HG03378 (cell line): Measurements from ENCODE around the gene DACT2.

Experiments
- ATAC-seq: cut with Tn5 transposase; IDR thresholded peaks from one replicate; pipeline ENCODE4 v1.9.1; 2021; ENCODE audit warnings: mild to moderate bottlenecking, moderate library complexity; ENCODE audit not compliant: unreplicated experiment

Gene DACT2

DNA sequence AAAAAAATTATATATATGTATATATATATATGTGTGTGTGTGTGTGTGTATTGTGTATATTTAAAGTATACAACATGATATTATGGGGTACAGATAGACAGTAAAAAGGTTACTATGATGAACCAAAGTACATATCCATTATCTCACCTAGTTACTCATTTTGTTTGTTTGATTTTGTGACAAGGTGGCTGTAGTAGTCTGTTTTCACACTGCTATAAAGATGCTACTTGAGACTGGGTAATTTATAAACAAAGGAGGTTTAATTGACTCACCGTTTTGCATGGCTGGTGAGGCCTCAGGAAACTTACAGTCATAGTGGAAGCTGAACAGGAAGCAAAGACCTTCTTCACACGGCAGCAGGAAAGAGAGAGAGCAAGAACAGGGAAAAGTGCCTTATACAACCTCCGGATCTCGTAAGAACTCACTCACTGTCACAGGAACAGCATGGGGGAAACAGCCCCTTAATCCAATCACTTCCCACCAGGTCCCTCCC is 30.2 kb upstream of the DACT2 start:
- no peak for ATAC-seq

DNA sequence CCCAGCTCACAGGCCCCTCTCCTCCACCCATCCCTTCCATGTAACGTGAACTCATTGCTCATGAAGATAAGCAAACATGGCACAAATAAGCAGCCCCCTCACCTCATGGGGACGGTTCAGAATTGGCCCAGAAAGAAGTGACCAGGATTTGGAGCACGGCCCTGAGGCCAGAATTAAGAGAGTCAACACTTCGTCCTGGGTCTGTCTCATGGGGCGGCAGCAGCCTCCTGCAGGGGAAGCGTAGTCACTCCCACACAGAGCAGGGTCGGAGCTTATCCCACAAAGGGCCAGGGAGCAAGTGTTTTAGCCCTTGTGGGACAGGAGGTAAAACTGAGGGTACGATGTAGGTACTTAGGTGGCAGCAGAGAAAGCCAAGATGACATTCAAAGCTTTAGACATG is 28.6 kb upstream of the DACT2 start:
- no peak for ATAC-seq

DNA sequence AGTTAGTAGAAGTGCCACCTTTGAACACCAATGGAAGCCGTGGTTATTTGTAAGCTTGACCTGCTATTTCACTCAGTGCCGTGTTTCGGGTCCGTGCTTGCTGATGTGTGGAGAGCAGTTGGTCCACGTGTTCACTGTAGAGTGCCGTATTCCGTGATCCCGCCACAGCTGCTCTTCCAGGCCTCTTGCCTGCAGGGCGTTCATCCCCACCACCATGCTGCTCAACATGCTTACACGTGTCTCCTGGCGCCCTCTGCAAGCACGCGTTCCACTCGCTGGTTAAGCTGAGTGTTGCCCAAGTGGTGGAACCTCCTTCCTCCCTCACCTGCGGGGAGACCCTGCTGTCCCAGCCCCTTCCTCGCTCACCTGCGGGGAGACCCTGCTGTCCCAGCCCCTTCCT is 28.0 kb upstream of the DACT2 start:
- no peak for ATAC-seq

- ATAC-seq = no peak
These were observed 27.5 kb upstream of the DACT2 start for GRCh38 chr6:168347053-168347452.

- ATAC-seq = no peak
These were observed 26.5 kb upstream of the DACT2 start for GRCh38 chr6:168345896-168346754.

- no peak for ATAC-seq
These were observed 25.7 kb upstream of the DACT2 start for GRCh38 chr6:168345266-168345665.

DNA sequence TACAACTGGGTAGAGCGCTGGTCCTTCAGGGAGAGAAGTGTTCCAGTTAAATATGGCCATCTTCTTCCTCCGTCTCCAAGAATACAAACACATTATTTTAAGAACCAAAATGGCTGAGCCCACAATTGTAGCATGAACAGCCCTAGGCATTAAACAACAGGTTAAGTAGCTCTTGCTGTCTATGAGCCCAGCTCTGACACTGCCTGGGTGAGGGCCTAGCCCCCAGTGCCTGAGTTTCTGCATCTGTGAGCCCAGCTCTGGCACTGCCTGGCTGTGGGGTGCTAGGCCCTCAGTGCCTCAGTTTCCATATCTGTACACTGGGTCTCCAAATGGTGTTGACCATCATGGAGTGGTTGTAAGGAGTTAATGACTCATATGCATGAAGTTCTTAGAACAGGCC is 24.8 kb upstream of the DACT2 start:
- ATAC-seq = no peak

GRCh38 chr6:168343239-168344150 is 23.9 kb upstream of the DACT2 start:
- ATAC-seq = no peak

DNA sequence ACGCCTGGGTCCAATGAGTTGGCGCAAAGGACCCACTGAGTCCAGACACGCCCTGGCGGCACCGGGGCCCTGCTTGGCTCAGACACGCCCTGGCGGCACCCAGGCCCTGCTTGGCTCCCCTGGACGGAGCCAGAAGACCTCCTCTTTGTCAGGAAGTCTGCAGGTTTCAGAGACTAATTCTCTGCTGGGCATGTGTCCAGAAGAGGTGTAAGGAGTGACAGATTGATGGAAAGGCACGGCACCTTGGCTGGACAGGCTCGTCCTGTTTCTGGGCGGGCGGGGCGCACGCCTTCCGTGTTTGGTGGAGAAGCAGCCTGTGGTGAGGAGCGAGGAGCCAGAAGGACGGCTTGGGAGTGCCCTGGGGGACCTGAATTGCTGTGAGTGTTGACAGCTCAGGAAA is 23.1 kb upstream of the DACT2 start:
- ATAC-seq = no peak

GRCh38 chr6:168341280-168341900 is 21.8 kb upstream of the DACT2 start:
- no peak for ATAC-seq

DNA sequence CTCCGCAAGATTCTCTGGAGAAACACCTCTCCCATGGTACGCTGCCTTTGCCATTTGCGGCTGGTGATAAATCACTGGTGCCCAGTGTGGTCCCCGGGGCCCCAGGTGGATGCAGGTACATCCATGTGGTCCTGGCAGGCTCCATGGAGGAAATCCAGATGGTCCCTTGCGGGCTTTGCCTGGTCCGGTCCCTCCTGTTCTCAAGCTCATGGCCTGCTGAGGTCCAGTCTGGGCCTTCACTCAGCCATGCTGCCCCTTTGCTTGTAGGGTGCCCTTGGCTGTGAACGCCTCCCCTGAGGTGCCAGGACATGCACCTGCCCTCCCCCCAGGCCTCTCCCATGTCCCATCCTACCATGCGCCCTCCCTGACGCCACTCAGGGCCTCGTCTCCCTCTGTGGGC is 21.2 kb upstream of the DACT2 start:
- no peak for ATAC-seq

- ATAC-seq = no peak
These were observed 19.2 kb upstream of the DACT2 start for GRCh38 chr6:168338777-168339176.

GRCh38 chr6:168336967-168337366 is 17.4 kb upstream of the DACT2 start:
- no peak for ATAC-seq

- no peak for ATAC-seq
These were observed 14.4 kb upstream of the DACT2 start for GRCh38 chr6:168333989-168334388.

DNA sequence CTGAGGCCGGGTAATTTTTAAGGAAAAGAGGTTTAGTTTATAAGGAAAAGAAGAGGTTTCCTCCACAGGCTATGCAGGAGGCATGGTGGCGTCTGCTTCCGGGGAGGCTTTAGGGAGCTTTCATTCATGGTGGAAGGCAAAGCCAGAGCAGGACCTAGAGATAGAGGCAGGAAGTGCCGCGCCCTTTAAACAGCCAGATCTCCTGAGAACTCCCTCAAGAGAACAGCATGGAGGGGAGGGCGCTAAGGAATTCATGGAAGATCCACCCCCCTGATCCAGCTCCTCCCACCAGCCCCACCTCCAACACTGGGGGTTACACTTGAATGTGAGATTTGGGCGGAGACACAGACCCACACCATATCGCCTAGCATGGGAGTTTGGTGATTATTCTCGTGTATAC is 13.9 kb upstream of the DACT2 start:
- no peak for ATAC-seq

GRCh38 chr6:168333039-168333438 is 13.5 kb upstream of the DACT2 start:
- no peak for ATAC-seq

- no peak for ATAC-seq
These were observed 12.4 kb upstream of the DACT2 start for GRCh38 chr6:168332020-168332419.

- ATAC-seq = no peak
These were observed 11.5 kb upstream of the DACT2 start for GRCh38 chr6:168331058-168331457.

DNA sequence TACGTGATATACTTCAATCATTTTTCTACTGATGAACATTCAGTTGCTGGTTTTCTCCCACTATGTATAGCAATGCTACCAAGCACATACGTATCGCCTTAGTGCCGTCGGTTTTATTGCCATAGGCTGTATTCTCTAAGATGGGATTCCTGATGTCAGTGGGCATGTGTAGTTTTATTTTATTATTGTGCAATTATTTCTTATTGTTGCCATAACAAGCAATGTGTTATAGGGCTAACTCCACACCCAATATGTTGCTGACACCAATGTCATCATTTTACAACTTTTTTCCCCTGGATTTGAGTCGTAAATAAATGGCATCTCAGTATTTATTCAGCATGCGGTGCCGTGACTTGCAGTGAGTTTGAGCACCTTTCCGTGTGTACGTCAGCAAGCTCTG is 10.8 kb upstream of the DACT2 start:
- no peak for ATAC-seq

DNA sequence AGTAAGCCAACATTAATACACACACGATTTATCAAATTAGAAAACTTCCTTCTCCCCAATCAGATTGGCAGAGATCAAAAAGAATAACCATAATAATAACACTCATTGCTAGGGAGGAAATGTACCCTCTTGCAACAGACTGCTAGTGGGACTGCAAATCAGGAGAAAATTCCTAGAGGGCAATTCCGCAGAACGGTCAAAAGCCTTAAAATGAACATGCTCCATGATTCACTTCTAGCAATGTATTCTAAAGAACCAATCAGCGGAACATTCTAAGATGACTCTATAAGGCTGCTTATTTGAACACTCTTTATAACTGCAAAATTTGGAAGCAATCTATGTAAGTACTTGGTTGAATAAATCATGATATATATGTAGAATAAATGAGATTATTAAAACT is 8.5 kb upstream of the DACT2 start:
- no peak for ATAC-seq
